HFF-Myc (cell line): ENCODE data around the gene GPBP1.
"Not testable (repeated sequence)": the region's sequence is repeated elsewhere in the genome, so short reads cannot be mapped to it uniquely, and the experiment has no call there.

Source experiments
- DNase-seq: peaks from one replicate; pipeline ENCODE4 v3.0.0-alpha.2; 2011; ENCODE audit warnings: low read depth; ENCODE audit errors: extremely low read depth
- H3K4me3 ChIP-seq: replicated peaks from 2 replicates; pipeline ENCODE4 v1.5.1; 2011; ENCODE audit warnings: low read depth, mild to moderate bottlenecking, control low read depth, low read length
- CTCF ChIP-seq: IDR thresholded peaks from 2 replicates; pipeline ENCODE4 v1.5.1; 2012; ENCODE audit warnings: mild to moderate bottlenecking, low read depth, low read length, control low read depth; ENCODE audit errors: missing control alignments

Gene GPBP1

GRCh38 chr5:57299986-57300385, 126.1 kb downstream of the GPBP1 start:
- H3K4me3 ChIP-seq, result no peak overlapping the region
- no peak for TF ChIP-seq CTCF
- DNase-seq, result no peak

- peak; percentile 8 for TF ChIP-seq CTCF
- DNase-seq, result peak; percentile 47
Measured at GRCh38 chr5:57302164-57302563, 128.3 kb downstream of the GPBP1 start.

GRCh38 chr5:57302643-57303042, 128.8 kb downstream of the GPBP1 start:
- no peak for DNase-seq
- no peak overlapping the region for H3K4me3 ChIP-seq
- no peak for TF ChIP-seq CTCF

More at GRCh38 chr5:57302164-57302563, 128.3 kb downstream of the GPBP1 start:
- no peak overlapping the region for H3K4me3 ChIP-seq

- no peak for TF ChIP-seq CTCF
- H3K4me3 ChIP-seq, result no peak overlapping the region
- no peak for DNase-seq
Measured at GRCh38 chr5:57303985-57304384, 130.1 kb downstream of the GPBP1 start.

GRCh38 chr5:57304931-57305330, 131.1 kb downstream of the GPBP1 start:
- DNase-seq, result no peak
- no peak overlapping the region for H3K4me3 ChIP-seq
- TF ChIP-seq CTCF, result no peak

- TF ChIP-seq CTCF, result no peak
- H3K4me3 ChIP-seq, result no peak overlapping the region
- no peak for DNase-seq
Measured at GRCh38 chr5:57306359-57306758, 132.5 kb downstream of the GPBP1 start.

- TF ChIP-seq CTCF, result no peak
- H3K4me3 ChIP-seq, result no peak overlapping the region
- DNase-seq, result no peak
Measured at GRCh38 chr5:57307516-57307915, 133.7 kb downstream of the GPBP1 start.

GRCh38 chr5:57309022-57309421, 135.2 kb downstream of the GPBP1 start:
- not testable (repeated sequence) for H3K4me3 ChIP-seq, DNase-seq
